HuH-7 (cell line): ENCODE results near the gene PCDHB9.
A peak's percentile ranks its signal among the peaks of the same experiment; 100 is the strongest.
"Not testable (repeated sequence)": the region's sequence is repeated elsewhere in the genome, so short reads cannot be mapped to it uniquely, and the experiment has no call there.

Experiments used
- DNase-seq: peaks from one replicate; pipeline ENCODE4 v3.0.0; 2011; ENCODE audit warnings: low spot score

PCDHB9 gene

GRCh38 chr5:141188682-141189081 is 1.7 kb downstream of the PCDHB9 start:
- DNase-seq: not testable (repeated sequence)

GRCh38 chr5:141189131-141189530 is 2.2 kb downstream of the PCDHB9 start:
- not testable (repeated sequence) for DNase-seq

GRCh38 chr5:141192110-141192725 is 5.3 kb downstream of the PCDHB9 start, which contains the start of gene PCDHB10:
Gene PCDHB10 (plus strand): TSS chr5:141192353. CDS start chr5:141192553, 200 bp downstream.
- DNase-seq: peak; percentile 82

- not testable (repeated sequence) for DNase-seq
These were observed 7.4 kb downstream of the PCDHB9 start for GRCh38 chr5:141194332-141194731.

- no peak for DNase-seq
These were observed 9.4 kb downstream of the PCDHB9 start for GRCh38 chr5:141196363-141196762.

- peak; percentile 77 for DNase-seq
These were observed 12.6 kb downstream of the PCDHB9 start, which contains the start of gene PCDHB11 for GRCh38 chr5:141199359-141200235. Gene PCDHB11 (plus strand): TSS chr5:141199627. CDS start chr5:141199775, 148 bp downstream.

- not testable (repeated sequence) for DNase-seq
These were observed 14.2 kb downstream of the PCDHB9 start for GRCh38 chr5:141201126-141201525.

- not testable (repeated sequence) for DNase-seq
These were observed 14.7 kb downstream of the PCDHB9 start for GRCh38 chr5:141201646-141202045.

GRCh38 chr5:141208478-141208877 is 21.5 kb downstream of the PCDHB9 start, which contains the start of gene PCDHB12:
Gene PCDHB12 (plus strand): TSS chr5:141208719. CDS start chr5:141208908, 189 bp downstream.
- peak; percentile 43 for DNase-seq

GRCh38 chr5:141210281-141210680 is 23.3 kb downstream of the PCDHB9 start:
- DNase-seq: not testable (repeated sequence)

- DNase-seq: not testable (repeated sequence)
These were observed 23.9 kb downstream of the PCDHB9 start for GRCh38 chr5:141210849-141211248.

GRCh38 chr5:141213656-141214339 is 26.8 kb downstream of the PCDHB9 start, which contains the start of gene PCDHB13:
Gene PCDHB13 (plus strand): TSS chr5:141213919. CDS start chr5:141214124, 205 bp downstream.
- DNase-seq: peak; percentile 59

GRCh38 chr5:141214583-141214982 is 27.6 kb downstream of the PCDHB9 start:
- DNase-seq: not testable (repeated sequence)

GRCh38 chr5:141215504-141215903 is 28.5 kb downstream of the PCDHB9 start:
- DNase-seq: not testable (repeated sequence)

- not testable (repeated sequence) for DNase-seq
These were observed 29.1 kb downstream of the PCDHB9 start for GRCh38 chr5:141216035-141216434.

- DNase-seq: peak; percentile 58
These were observed 36.3 kb downstream of the PCDHB9 start, which contains the start of gene PCDHB14 for GRCh38 chr5:141223112-141223783. Gene PCDHB14 (plus strand): TSS chr5:141223343. CDS start chr5:141223506, 163 bp downstream.

- DNase-seq: not testable (repeated sequence)
These were observed 37.9 kb downstream of the PCDHB9 start for GRCh38 chr5:141224844-141225243.

- not testable (repeated sequence) for DNase-seq
These were observed 38.5 kb downstream of the PCDHB9 start for GRCh38 chr5:141225421-141225820.

GRCh38 chr5:141234109-141234667 is 47.2 kb downstream of the PCDHB9 start:
- no peak for DNase-seq

- not testable (repeated sequence) for DNase-seq
These were observed 49.0 kb downstream of the PCDHB9 start for GRCh38 chr5:141235922-141236321.
